Stomach (tissue), 4 donors: Measurements from ENCODE around the gene PET117.
"Not testable (repeated sequence)": the region's sequence is repeated elsewhere in the genome, so short reads cannot be mapped to it uniquely, and the experiment has no call there.

Experiments
- CTCF ChIP-seq, 7 experiments: fragments of 450-650 bp in 4 of 7; fragments of 200-600 bp in 3 of 7; sonication (generic) in 3 of 7; IDR thresholded peaks; one replicate each; pipeline ENCODE4 v1.5.1; 2016 to 2019; ENCODE audit warnings: antibody characterized with exemption in 7 of 7, control low read depth in 2 of 7, mild to moderate bottlenecking in 1 of 7
- EP300 ChIP-seq: sonication (generic); formaldehyde crosslinking; IDR thresholded peaks from one replicate; pipeline ENCODE4 v1.6.1; 2017; ENCODE audit warnings: antibody characterized with exemption

GRCh38 chr20:18100569-18100968 lies 37.1 kb upstream of the PET117 start:
- not testable (repeated sequence) for TF ChIP-seq CTCF (IDR thresholded peaks at IDR 0.05); EP300
